GM19035 (cell line): Measurements from ENCODE around the gene ASTN1.
"Not testable (repeated sequence)": the region's sequence is repeated elsewhere in the genome, so short reads cannot be mapped to it uniquely, and the experiment has no call there.

Experiments
- ATAC-seq: cut with Tn5 transposase; IDR thresholded peaks from one replicate; pipeline ENCODE4 v1.9.1; 2021; ENCODE audit not compliant: unreplicated experiment

Gene ASTN1

GRCh38 chr1:177116941-177117340, 47.6 kb downstream of the ASTN1 start:
- no peak for ATAC-seq

- ATAC-seq, result no peak
Measured at GRCh38 chr1:177106614-177107365, 57.7 kb downstream of the ASTN1 start.

- no peak for ATAC-seq
Measured at GRCh38 chr1:177106196-177106595, 58.3 kb downstream of the ASTN1 start.

GRCh38 chr1:177103005-177103852, 61.3 kb downstream of the ASTN1 start:
- ATAC-seq, result no peak

GRCh38 chr1:177092001-177092400, 72.5 kb downstream of the ASTN1 start:
- ATAC-seq, result no peak

GRCh38 chr1:177091040-177091439, 73.5 kb downstream of the ASTN1 start:
- ATAC-seq, result no peak

- no peak for ATAC-seq
Measured at GRCh38 chr1:177088966-177089365, 75.5 kb downstream of the ASTN1 start.

- no peak for ATAC-seq
Measured at GRCh38 chr1:177082855-177083693, 81.4 kb downstream of the ASTN1 start.

- ATAC-seq, result no peak
Measured at GRCh38 chr1:177080564-177080963, 83.9 kb downstream of the ASTN1 start.

- no peak for ATAC-seq
Measured at GRCh38 chr1:177077734-177078499, 86.6 kb downstream of the ASTN1 start.

GRCh38 chr1:177077006-177077405, 87.5 kb downstream of the ASTN1 start:
- no peak for ATAC-seq

- not testable (repeated sequence) for ATAC-seq
Measured at GRCh38 chr1:177074811-177075210, 89.7 kb downstream of the ASTN1 start.

GRCh38 chr1:177069490-177069889, 95.0 kb downstream of the ASTN1 start:
- no peak for ATAC-seq

- no peak for ATAC-seq
Measured at GRCh38 chr1:177067752-177068410, 96.6 kb downstream of the ASTN1 start.

GRCh38 chr1:177065430-177065829, 99.1 kb downstream of the ASTN1 start:
- no peak for ATAC-seq

GRCh38 chr1:177063648-177064047, 100.9 kb downstream of the ASTN1 start:
- ATAC-seq, result no peak

- ATAC-seq, result no peak
Measured at GRCh38 chr1:177054542-177054941, 110.0 kb downstream of the ASTN1 start.

- ATAC-seq, result no peak
Measured at GRCh38 chr1:177053648-177054047, 110.9 kb downstream of the ASTN1 start.

GRCh38 chr1:177048314-177049069, 116.0 kb downstream of the ASTN1 start:
- no peak for ATAC-seq
